ENCODE measurements around the gene ADAMTSL1. TPM values are rescaled to one million over a fixed set of nuclear protein-coding genes. Genes with fewer than 3 reads are reported as not detected.

Gene ADAMTSL1
- total and polyA plus RNA-seq, 2 of the 8 experiments (the other 6 are each of a cell fraction or from before 2014, with no cell fraction given): 0.84 to 1.1 TPM

GRCh38 chr9:18703151-18703900 lies 229.4 kb downstream of the ADAMTSL1 start (continued):
- TF ChIP-seq, protein P1, sequence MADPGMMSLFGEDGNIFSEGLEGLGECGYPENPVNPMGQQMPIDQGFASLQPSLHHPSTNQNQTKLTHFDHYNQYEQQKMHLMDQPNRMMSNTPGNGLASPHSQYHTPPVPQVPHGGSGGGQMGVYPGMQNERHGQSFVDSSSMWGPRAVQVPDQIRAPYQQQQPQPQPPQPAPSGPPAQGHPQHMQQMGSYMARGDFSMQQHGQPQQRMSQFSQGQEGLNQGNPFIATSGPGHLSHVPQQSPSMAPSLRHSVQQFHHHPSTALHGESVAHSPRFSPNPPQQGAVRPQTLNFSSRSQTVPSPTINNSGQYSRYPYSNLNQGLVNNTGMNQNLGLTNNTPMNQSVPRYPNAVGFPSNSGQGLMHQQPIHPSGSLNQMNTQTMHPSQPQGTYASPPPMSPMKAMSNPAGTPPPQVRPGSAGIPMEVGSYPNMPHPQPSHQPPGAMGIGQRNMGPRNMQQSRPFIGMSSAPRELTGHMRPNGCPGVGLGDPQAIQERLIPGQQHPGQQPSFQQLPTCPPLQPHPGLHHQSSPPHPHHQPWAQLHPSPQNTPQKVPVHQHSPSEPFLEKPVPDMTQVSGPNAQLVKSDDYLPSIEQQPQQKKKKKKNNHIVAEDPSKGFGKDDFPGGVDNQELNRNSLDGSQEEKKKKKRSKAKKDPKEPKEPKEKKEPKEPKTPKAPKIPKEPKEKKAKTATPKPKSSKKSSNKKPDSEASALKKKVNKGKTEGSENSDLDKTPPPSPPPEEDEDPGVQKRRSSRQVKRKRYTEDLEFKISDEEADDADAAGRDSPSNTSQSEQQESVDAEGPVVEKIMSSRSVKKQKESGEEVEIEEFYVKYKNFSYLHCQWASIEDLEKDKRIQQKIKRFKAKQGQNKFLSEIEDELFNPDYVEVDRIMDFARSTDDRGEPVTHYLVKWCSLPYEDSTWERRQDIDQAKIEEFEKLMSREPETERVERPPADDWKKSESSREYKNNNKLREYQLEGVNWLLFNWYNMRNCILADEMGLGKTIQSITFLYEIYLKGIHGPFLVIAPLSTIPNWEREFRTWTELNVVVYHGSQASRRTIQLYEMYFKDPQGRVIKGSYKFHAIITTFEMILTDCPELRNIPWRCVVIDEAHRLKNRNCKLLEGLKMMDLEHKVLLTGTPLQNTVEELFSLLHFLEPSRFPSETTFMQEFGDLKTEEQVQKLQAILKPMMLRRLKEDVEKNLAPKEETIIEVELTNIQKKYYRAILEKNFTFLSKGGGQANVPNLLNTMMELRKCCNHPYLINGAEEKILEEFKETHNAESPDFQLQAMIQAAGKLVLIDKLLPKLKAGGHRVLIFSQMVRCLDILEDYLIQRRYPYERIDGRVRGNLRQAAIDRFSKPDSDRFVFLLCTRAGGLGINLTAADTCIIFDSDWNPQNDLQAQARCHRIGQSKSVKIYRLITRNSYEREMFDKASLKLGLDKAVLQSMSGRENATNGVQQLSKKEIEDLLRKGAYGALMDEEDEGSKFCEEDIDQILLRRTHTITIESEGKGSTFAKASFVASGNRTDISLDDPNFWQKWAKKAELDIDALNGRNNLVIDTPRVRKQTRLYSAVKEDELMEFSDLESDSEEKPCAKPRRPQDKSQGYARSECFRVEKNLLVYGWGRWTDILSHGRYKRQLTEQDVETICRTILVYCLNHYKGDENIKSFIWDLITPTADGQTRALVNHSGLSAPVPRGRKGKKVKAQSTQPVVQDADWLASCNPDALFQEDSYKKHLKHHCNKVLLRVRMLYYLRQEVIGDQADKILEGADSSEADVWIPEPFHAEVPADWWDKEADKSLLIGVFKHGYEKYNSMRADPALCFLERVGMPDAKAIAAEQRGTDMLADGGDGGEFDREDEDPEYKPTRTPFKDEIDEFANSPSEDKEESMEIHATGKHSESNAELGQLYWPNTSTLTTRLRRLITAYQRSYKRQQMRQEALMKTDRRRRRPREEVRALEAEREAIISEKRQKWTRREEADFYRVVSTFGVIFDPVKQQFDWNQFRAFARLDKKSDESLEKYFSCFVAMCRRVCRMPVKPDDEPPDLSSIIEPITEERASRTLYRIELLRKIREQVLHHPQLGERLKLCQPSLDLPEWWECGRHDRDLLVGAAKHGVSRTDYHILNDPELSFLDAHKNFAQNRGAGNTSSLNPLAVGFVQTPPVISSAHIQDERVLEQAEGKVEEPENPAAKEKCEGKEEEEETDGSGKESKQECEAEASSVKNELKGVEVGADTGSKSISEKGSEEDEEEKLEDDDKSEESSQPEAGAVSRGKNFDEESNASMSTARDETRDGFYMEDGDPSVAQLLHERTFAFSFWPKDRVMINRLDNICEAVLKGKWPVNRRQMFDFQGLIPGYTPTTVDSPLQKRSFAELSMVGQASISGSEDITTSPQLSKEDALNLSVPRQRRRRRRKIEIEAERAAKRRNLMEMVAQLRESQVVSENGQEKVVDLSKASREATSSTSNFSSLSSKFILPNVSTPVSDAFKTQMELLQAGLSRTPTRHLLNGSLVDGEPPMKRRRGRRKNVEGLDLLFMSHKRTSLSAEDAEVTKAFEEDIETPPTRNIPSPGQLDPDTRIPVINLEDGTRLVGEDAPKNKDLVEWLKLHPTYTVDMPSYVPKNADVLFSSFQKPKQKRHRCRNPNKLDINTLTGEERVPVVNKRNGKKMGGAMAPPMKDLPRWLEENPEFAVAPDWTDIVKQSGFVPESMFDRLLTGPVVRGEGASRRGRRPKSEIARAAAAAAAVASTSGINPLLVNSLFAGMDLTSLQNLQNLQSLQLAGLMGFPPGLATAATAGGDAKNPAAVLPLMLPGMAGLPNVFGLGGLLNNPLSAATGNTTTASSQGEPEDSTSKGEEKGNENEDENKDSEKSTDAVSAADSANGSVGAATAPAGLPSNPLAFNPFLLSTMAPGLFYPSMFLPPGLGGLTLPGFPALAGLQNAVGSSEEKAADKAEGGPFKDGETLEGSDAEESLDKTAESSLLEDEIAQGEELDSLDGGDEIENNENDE (IDR thresholded peaks at IDR 0.05; ENCODE audit: insufficient replicate concordance, low read length): no peak
- no peak for TF ChIP-seq EP300 (IDR thresholded peaks at IDR 0.05; ENCODE audit: borderline replicate concordance in 1 of 2, low read depth in 2 of 2, low read length in 2 of 2)
- TF ChIP-seq JUND (IDR thresholded peaks at IDR 0.05; ENCODE audit: low read length): no peak

All from H1 (cell line).